Smooth muscle cell (in vitro differentiated cells): Measurements from ENCODE around the gene SNRNP35. TPM values are rescaled to one million over a fixed set of nuclear protein-coding genes. Genes with fewer than 3 reads are reported as not detected.

Experiments
- DNase-seq: peaks from one replicate; lab custom pipeline; 2025; ENCODE audit not compliant: unreplicated experiment; lab: John Stamatoyannopoulos, UW
- H2AFZ ChIP-seq: fragments of 200-600 bp; sonication (generic); 2 replicates; pipeline ENCODE4 v1.6.0; 2016; ENCODE audit warnings: antibody characterized with exemption, low read depth, mild to moderate bottlenecking
- H3F3A ChIP-seq: fragments of 200-600 bp; sonication (generic); 2 replicates; pipeline ENCODE4 v1.6.0; 2017; ENCODE audit warnings: antibody characterized with exemption, low read depth
- H3K27ac ChIP-seq: fragments of 200-600 bp; sonication (generic); 2 replicates; pipeline ENCODE4 v1.5.1; 2016; ENCODE audit warnings: low read depth, mild to moderate bottlenecking
- H3K27me3 ChIP-seq: fragments of 200-600 bp; sonication (generic); 2 replicates; pipeline ENCODE4 v1.6.1; 2016; ENCODE audit warnings: low read depth, mild to moderate bottlenecking
- H3K36me3 ChIP-seq: fragments of 200-600 bp; sonication (generic); 2 replicates; pipeline ENCODE4 v1.5.1; 2016; ENCODE audit warnings: low read depth
- H3K4me1 ChIP-seq: fragments of 200-600 bp; sonication (generic); 2 replicates; pipeline ENCODE4 v1.5.1; 2016; ENCODE audit warnings: low read depth
- H3K4me2 ChIP-seq: fragments of 200-600 bp; sonication (generic); 2 replicates; pipeline ENCODE4 v1.6.0; 2016; ENCODE audit warnings: mild to moderate bottlenecking
- H3K4me3 ChIP-seq: fragments of 200-600 bp; sonication (generic); 2 replicates; pipeline ENCODE4 v1.5.1; 2016; ENCODE audit warnings: mild to moderate bottlenecking
- H3K79me2 ChIP-seq: fragments of 200-600 bp; sonication (generic); 2 replicates; pipeline ENCODE4 v1.6.0; 2016; ENCODE audit warnings: low read depth, mild to moderate bottlenecking
- H3K9ac ChIP-seq: fragments of 200-600 bp; sonication (generic); 2 replicates; pipeline ENCODE4 v1.6.0; 2016; ENCODE audit warnings: low read depth
- H3K9me3 ChIP-seq: fragments of 200-600 bp; sonication (generic); replicated peaks from 2 replicates; pipeline ENCODE4 v1.5.1; 2016; ENCODE audit warnings: low read depth
- H4K20me1 ChIP-seq: fragments of 200-600 bp; sonication (generic); 2 replicates; pipeline ENCODE4 v1.6.0; 2016; ENCODE audit warnings: low read depth
- WGBS: methylation state at CpG from one replicate; pipeline ENCODE4 v1.1.7; 2016; ENCODE audit warnings: low lambda C conversion rate; 5-methylcytosine and 5-hydroxymethylcytosine counted together
- polyA plus RNA-seq: library from polyadenylated mRNA; unstranded; fragments of >200 nt; fragmentation: Nextera tagmentation; extraction: Ambion mirVana; gene quantifications from 2 replicates; pipeline ENCODE4 v1.2.1, GENCODE V29; 2016
- total RNA-seq: library from RNA; depleted of rRNA; stranded (reverse); fragments of >200 nt; gene quantifications from 2 replicates; pipeline ENCODE4 v1.2.3, GENCODE V29; 2014
- TF ChIP-seq, protein P1 (sequence below): fragments of 200-600 bp; sonication (generic); IDR thresholded peaks from 2 replicates; pipeline ENCODE4 v1.5.1; 2017; ENCODE audit warnings: borderline replicate concordance, mild to moderate bottlenecking, antibody characterized with exemption; ENCODE audit not compliant: insufficient read depth, poor library complexity, severe bottlenecking

The SNRNP35 gene
- total and polyA plus RNA-seq, 2 experiments from 2014 or later = 3.8 to 21.7 TPM

DNA sequence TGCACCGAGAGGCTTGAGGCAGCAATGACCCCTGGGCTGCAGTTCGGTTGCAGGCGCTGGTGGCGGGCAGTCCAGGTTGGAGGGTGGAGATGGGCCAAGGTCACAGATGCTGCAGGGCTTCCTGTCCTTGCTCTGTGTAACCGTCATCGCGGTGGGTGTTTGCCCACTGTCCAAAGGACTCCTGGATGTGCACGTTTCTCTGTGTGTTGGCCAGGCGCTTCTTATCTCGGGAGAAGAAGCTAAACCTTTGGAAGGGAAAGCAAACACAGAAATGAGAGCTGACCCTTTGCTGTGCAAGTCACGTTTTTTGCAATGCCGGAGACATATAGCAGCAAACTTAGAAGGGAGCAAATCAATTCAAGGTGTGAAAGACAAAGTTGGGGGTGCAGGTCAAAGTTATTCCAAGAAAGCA lies 14.5 kb downstream of the SNRNP35 start:
- peaks cover 21% of the 10 kb centered on the region for H4K20me1 ChIP-seq
- H3K4me3 ChIP-seq = no peak overlapping the region
- H3K4me1 ChIP-seq = no peaks in the 10 kb centered on the region
- no peak for DNase-seq
- H3K9me3 ChIP-seq = no peaks in the 10 kb centered on the region
- H3K36me3 ChIP-seq = peaks cover 4% of the 10 kb centered on the region
- TF ChIP-seq, protein P1, sequence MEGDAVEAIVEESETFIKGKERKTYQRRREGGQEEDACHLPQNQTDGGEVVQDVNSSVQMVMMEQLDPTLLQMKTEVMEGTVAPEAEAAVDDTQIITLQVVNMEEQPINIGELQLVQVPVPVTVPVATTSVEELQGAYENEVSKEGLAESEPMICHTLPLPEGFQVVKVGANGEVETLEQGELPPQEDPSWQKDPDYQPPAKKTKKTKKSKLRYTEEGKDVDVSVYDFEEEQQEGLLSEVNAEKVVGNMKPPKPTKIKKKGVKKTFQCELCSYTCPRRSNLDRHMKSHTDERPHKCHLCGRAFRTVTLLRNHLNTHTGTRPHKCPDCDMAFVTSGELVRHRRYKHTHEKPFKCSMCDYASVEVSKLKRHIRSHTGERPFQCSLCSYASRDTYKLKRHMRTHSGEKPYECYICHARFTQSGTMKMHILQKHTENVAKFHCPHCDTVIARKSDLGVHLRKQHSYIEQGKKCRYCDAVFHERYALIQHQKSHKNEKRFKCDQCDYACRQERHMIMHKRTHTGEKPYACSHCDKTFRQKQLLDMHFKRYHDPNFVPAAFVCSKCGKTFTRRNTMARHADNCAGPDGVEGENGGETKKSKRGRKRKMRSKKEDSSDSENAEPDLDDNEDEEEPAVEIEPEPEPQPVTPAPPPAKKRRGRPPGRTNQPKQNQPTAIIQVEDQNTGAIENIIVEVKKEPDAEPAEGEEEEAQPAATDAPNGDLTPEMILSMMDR = no peak
- H3K79me2 ChIP-seq = peaks cover 5% of the 10 kb centered on the region
- H3K27me3 ChIP-seq = no peaks in the 10 kb centered on the region
- H3K4me2 ChIP-seq = no peak overlapping the region
- no peak overlapping the region for H3K27ac ChIP-seq
- no peak overlapping the region for H3K9ac ChIP-seq
- H3F3A ChIP-seq = no peaks in the 10 kb centered on the region
- no peak overlapping the region for H2AFZ ChIP-seq
- 96% methylated on average over 12 of the region's 12 CpGs for WGBS

DNA sequence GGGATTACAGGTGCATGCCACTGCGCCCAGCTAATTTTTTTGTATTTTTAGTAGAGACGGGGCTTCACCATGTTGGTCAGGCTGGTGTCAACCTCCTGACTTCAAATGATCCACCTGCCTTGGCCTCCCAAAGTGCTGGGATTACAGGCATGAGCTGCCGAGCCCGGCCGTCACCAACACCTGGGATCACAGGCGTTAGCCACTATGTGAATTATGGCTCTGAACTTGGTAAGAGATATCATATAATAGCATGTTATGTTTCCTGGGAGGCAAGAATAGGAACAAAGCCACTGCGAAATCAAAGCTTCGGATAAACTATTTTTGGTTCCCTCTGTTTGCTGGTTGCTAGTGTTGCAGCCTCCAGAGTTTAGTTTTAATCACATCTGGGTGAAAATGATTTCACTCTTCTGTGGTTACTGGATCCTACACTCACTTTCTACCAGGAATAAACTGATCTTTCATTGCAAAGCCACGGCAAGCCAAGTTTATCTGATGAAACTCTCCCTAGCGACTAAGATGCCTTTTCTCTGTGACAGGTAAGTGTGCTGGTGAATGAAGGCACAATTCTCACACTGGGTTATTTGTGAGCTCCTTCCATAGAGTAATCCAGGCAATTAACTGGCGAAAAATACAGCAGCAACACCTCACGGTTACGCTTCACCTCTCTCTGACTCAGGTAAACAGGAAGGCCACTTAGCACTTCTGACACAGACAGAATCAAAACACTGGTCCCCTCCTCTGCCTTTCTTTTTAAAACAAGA lies 16.7 kb downstream of the SNRNP35 start:
- no peak overlapping the region for H3K4me2 ChIP-seq
- no peaks in the 10 kb centered on the region for H3F3A ChIP-seq
- H3K79me2 ChIP-seq = no peaks in the 10 kb centered on the region
- no peaks in the 10 kb centered on the region for H3K4me1 ChIP-seq
- H2AFZ ChIP-seq = no peak overlapping the region
- no peaks in the 10 kb centered on the region for H3K9me3 ChIP-seq
- peaks cover 4% of the 10 kb centered on the region for H3K36me3 ChIP-seq
- H3K4me3 ChIP-seq = no peak overlapping the region
- TF ChIP-seq, protein P1 = no peak
- no peak for DNase-seq
- 93% methylated on average over 13 of the region's 13 CpGs for WGBS
- H3K9ac ChIP-seq = no peak overlapping the region
- H4K20me1 ChIP-seq = peaks cover 17% of the 10 kb centered on the region
- no peak overlapping the region for H3K27ac ChIP-seq
- H3K27me3 ChIP-seq = no peaks in the 10 kb centered on the region

DNA sequence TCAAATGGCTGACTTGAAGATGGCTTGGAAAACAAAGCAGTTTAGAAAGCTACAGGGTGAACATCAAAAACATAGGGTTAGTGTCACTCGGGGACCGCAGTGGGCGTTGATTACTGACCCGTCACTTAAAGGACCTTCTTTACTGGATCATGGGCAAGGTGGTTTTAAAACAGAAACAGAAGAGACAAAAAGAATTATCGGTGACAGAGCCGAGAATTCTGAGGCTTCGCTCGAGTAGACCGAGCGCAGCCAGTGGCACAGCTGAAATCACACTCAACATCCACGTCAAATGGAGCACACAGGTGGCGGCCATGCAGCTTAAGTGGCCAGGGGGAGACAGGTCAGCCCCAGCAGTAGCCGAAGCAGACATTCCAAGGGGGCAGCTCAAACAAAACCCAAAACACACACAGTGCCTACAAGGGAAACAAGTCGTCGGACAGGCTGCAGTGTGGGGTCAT lies 17.3 kb downstream of the SNRNP35 start:
- no peaks in the 10 kb centered on the region for H3F3A ChIP-seq
- H3K9ac ChIP-seq = no peak overlapping the region
- H2AFZ ChIP-seq = no peak overlapping the region
- 95% methylated on average over 15 of the region's 15 CpGs for WGBS
- no peaks in the 10 kb centered on the region for H3K27me3 ChIP-seq
- TF ChIP-seq, protein P1 = no peak
- no peak overlapping the region for H3K4me3 ChIP-seq
- peaks cover 4% of the 10 kb centered on the region for H3K36me3 ChIP-seq
- H3K4me1 ChIP-seq = no peaks in the 10 kb centered on the region
- no peaks in the 10 kb centered on the region for H3K9me3 ChIP-seq
- H3K27ac ChIP-seq = no peak overlapping the region
- H3K79me2 ChIP-seq = no peaks in the 10 kb centered on the region
- H4K20me1 ChIP-seq = peaks cover 17% of the 10 kb centered on the region
- no peak for DNase-seq
- H3K4me2 ChIP-seq = no peak overlapping the region

DNA sequence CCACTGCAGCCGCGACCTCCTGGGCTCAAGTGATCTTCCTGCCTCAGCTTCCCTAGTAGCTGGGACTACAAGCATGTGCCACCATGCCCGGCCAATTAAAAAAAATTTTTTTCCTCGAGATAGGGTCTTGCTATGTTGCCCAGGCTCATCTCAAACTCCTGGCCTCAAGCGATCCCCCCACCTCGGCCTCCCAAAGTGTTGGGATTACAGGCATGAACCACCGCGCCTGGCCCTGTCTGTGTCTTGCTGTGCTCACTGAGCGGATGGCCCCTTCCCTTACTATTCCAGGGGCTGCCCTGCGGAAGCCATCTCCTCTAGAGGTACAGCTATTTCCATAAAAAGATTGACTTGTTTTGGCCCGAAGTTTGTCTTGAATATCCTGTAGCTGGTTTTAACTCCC lies 20.1 kb downstream of the SNRNP35 start:
- Histone ChIP-seq H3K4me2 (no peak overlapping the region), H3K9ac (no peak overlapping the region), H3K27ac (no peak overlapping the region), H3F3A (no peaks in the 10 kb centered on the region), H3K27me3 (no peaks in the 10 kb centered on the region), H3K4me3 (no peak overlapping the region), H4K20me1 (peaks cover 17% of the 10 kb centered on the region), H3K4me1 (no peaks in the 10 kb centered on the region), H2AFZ (no peak overlapping the region), H3K79me2 (no peaks in the 10 kb centered on the region), H3K9me3 (no peaks in the 10 kb centered on the region), H3K36me3 (no peaks in the 10 kb centered on the region)
- TF ChIP-seq, protein P1 = no peak
- no peak for DNase-seq
- 92% methylated on average over 11 of the region's 11 CpGs for WGBS
